Stimulated activated naive CD8-positive, alpha-beta T cell treated with anti-CD3 and anti-CD28 coated beads, Interleukin-15, amount 100 ng/mL, for 72 hours (primary cell): ENCODE data around the gene NR3C1.

Experiments used
- ATAC-seq: fragments of 150-1000 bp; cut with Tn5 transposase; 2 replicates; pipeline ENCODE4 v1.10.0; 2021; ENCODE audit warnings: mild to moderate bottlenecking, moderate library complexity
- DNase-seq, 2 donors: peaks; one replicate each; pipeline ENCODE4 v3.0.0; 2021 to 2022
- H3K27ac Mint-ChIP-seq, 2 donors: one replicate each; pipeline ENCODE4 v1.8.0; 2022; ENCODE audit warnings: mild to moderate bottlenecking in 2 of 2, mixed read lengths in 2 of 2, moderate library complexity in 2 of 2
- H3K27me3 Mint-ChIP-seq: one replicate; pipeline ENCODE4 v1.8.0; 2022; ENCODE audit warnings: mixed read lengths
- H3K4me1 Mint-ChIP-seq: one replicate; pipeline ENCODE4 v1.8.0; 2022; ENCODE audit warnings: mild to moderate bottlenecking, mixed read lengths
- H3K4me3 Mint-ChIP-seq, 2 donors: one replicate each; pipeline ENCODE4 v1.8.0; 2022; ENCODE audit warnings: mild to moderate bottlenecking in 2 of 2, mixed read lengths in 2 of 2, moderate library complexity in 1 of 2
- H3K9me3 Mint-ChIP-seq, 2 donors: one replicate each; pipeline ENCODE4 v1.8.0; 2022; ENCODE audit warnings: mixed read lengths in 2 of 2

NR3C1 gene

GRCh38 chr5:143403593-143404415 lies at the start of gene NR3C1:
TSS of gene NR3C1 (minus strand) at chr5:143403686. CDS start at chr5:143400839, 2,847 bp downstream.
- Mint-ChIP-seq H3K4me1 (peaks cover 32% of the 10 kb centered on the region), H3K27me3 (no peaks in the 10 kb centered on the region), H3K9me3 (peaks cover 0 to 10% of the 10 kb centered on the region in 2 donors), H3K4me3 (peak within 1 kb of the TSS; percentile 90 to 96), H3K27ac (peak within 1 kb of the TSS; percentile 99)
- peak; percentile 74 for ATAC-seq
- peak; percentile 91 for DNase-seq

GRCh38 chr5:143449772-143450171 lies 46.3 kb upstream of the NR3C1 start:
- no peak for ATAC-seq
- Mint-ChIP-seq H3K27ac (no peak overlapping the region), H3K9me3 (no peaks in the 10 kb centered on the region), H3K27me3 (no peaks in the 10 kb centered on the region), H3K4me3 (no peak overlapping the region), H3K4me1 (peaks cover 23% of the 10 kb centered on the region)
- no peak for DNase-seq

- Mint-ChIP-seq H3K4me3 (no peak overlapping the region), H3K4me1 (peaks cover 23% of the 10 kb centered on the region), H3K27ac (no peak overlapping the region), H3K9me3 (no peaks in the 10 kb centered on the region), H3K27me3 (no peaks in the 10 kb centered on the region)
- DNase-seq (peak in 1 of 2 donors; percentile 28), ATAC-seq (peak; percentile 75)
These were observed 45.0 kb upstream of the NR3C1 start for GRCh38 chr5:143448518-143448917.

DNA sequence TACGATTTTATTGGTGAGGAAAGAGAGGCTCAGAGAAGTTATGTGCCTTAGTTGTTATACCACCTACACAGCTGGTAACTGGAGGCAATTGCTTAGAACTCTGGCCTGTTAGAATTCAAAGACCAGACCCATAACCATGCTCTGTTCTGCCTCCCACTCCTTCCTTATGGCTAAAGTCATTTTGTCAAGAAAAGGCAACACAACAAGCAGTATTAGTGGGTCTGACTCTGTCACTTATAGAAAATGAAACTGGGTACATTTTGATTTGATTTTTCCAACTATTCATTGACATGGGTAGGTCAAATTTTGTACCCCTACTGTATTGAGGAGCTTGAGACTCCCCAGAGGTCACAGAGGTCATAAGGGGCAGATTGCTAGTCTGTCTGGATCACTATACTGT lies 44.5 kb upstream of the NR3C1 start:
- DNase-seq (no peak), ATAC-seq (peak; percentile 30)
- H3K4me1 Mint-ChIP-seq: peaks cover 23% of the 10 kb centered on the region
- no peak overlapping the region for H3K4me3 Mint-ChIP-seq
- no peak overlapping the region for H3K27ac Mint-ChIP-seq
- H3K27me3 Mint-ChIP-seq: no peaks in the 10 kb centered on the region
- H3K9me3 Mint-ChIP-seq: no peaks in the 10 kb centered on the region

GRCh38 chr5:143446535-143447226 lies 43.2 kb upstream of the NR3C1 start:
- DNase-seq (no peak), ATAC-seq (peak; percentile 86)
- H3K4me1 Mint-ChIP-seq: peaks cover 23% of the 10 kb centered on the region
- no peaks in the 10 kb centered on the region for H3K9me3 Mint-ChIP-seq
- H3K27me3 Mint-ChIP-seq: no peaks in the 10 kb centered on the region
- no peak overlapping the region for H3K27ac Mint-ChIP-seq
- H3K4me3 Mint-ChIP-seq: no peak overlapping the region

- Mint-ChIP-seq H3K4me1 (peaks cover 23% of the 10 kb centered on the region), H3K27me3 (no peaks in the 10 kb centered on the region), H3K27ac (no peak overlapping the region), H3K9me3 (no peaks in the 10 kb centered on the region), H3K4me3 (no peak overlapping the region)
- ATAC-seq (no peak), DNase-seq (no peak)
These were observed 42.3 kb upstream of the NR3C1 start for GRCh38 chr5:143445776-143446175.

DNA sequence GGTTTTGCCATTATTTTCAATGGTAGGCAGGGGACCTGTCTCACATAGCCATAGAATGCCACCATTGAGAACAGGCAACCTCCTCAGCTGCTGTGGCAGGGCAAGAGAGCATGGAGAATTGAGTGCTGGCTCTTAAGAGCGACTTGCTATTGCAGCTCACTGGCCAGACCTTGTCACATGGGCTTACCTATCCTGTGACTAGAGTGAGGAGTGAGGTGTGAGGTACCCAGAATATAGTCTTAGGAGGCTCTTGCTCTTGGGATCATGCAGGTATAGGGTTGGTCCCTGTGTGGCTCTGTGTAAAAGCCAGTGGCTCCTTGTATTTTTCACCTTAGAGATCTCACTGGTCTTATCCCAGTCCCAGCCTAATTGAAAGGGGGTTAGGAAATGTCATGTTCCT lies 39.8 kb upstream of the NR3C1 start:
- Mint-ChIP-seq H3K4me1 (peaks cover 19% of the 10 kb centered on the region), H3K27me3 (no peaks in the 10 kb centered on the region), H3K9me3 (no peaks in the 10 kb centered on the region), H3K27ac (no peak overlapping the region), H3K4me3 (no peak overlapping the region)
- DNase-seq (no peak), ATAC-seq (peak; percentile 51)

DNA sequence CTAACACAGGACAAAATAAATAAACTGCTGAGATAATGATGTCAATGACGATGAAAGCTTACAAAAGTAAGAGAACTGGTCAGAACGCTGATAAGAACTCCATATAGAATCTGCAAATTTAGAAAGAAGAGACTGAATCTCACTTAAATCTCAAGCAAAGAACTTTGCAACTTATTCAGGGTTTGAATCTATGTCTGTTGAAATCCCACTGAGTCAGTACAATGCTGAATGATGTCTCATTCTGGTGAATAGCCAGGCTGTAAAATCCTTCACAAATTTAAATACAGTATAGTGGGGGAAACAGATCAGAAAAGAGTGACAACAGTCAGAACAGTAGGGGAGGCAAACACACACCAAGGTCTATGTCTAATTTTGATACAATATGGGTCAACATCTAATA lies 38.9 kb upstream of the NR3C1 start:
- ATAC-seq (no peak), DNase-seq (no peak)
- no peaks in the 10 kb centered on the region for H3K9me3 Mint-ChIP-seq
- no peak overlapping the region for H3K4me3 Mint-ChIP-seq
- H3K27me3 Mint-ChIP-seq: no peaks in the 10 kb centered on the region
- peaks cover 20% of the 10 kb centered on the region for H3K4me1 Mint-ChIP-seq
- H3K27ac Mint-ChIP-seq: no peak overlapping the region

DNA sequence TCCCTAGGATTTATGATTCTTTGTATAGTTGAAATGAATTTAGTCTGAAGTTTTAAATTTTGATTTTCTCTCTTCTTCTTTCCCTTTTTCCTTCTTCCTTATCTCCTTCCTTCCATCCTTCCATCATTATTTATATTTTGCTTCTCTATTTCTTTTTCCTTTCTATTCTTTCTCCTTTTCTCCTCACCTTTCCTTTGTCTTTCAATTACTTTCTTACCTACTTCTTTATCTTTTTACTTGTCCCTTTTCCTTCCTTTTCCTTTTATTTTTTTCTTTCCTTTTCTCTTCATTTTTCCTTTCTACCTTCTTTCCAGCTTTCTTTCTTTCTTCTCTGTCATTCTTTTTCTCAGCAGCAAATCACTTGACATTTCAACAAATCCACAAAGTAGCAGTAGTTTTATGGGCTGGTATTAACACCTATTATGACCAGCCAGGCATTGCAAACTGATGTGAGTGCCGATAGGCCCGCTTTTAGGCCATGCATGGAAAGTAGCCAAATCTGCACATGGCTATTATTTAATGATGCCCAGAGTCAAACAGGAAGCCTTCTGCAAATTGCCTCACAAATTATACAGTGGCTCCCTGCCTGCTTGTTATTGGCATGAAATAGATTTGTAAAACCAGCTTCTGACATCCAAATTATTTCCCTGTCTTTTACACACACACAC lies 37.1 kb upstream of the NR3C1 start:
- no peak overlapping the region for H3K4me3 Mint-ChIP-seq
- H3K9me3 Mint-ChIP-seq: no peaks in the 10 kb centered on the region
- H3K4me1 Mint-ChIP-seq: peaks cover 23% of the 10 kb centered on the region
- H3K27ac Mint-ChIP-seq: no peak overlapping the region
- ATAC-seq (no peak), DNase-seq (no peak)
- H3K27me3 Mint-ChIP-seq: no peaks in the 10 kb centered on the region

GRCh38 chr5:143437666-143438273 lies 34.3 kb upstream of the NR3C1 start:
- H3K4me3 Mint-ChIP-seq: no peak overlapping the region
- peaks cover 49% of the 10 kb centered on the region for H3K4me1 Mint-ChIP-seq
- H3K27ac Mint-ChIP-seq: peak overlapping the region in 1 of 2 donors; percentile 8
- ATAC-seq (no peak), DNase-seq (no peak)
- no peaks in the 10 kb centered on the region for H3K9me3 Mint-ChIP-seq
- no peaks in the 10 kb centered on the region for H3K27me3 Mint-ChIP-seq

DNA sequence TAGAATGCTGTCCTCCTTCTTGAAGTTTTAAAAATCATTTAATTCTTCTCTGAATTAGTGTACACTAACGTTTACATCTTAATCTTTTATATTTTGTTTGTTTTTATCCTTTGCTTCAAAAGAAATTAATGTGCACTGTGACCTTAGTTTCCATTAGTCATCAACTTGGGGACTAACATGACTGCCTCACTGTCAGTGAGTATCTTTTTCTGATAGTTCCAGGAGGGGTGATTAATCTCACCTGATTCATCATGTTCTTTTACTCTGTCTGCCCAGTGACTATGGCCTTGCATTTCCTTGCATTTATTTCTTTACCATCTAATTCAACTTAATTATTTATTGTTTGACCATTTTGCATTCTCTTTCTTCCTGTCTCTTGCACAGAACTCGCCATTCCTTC lies 33.4 kb upstream of the NR3C1 start:
- ATAC-seq (peak; percentile 71), DNase-seq (no peak)
- peaks cover 58% of the 10 kb centered on the region for H3K4me1 Mint-ChIP-seq
- no peaks in the 10 kb centered on the region for H3K9me3 Mint-ChIP-seq
- no peak overlapping the region for H3K27ac Mint-ChIP-seq
- no peaks in the 10 kb centered on the region for H3K27me3 Mint-ChIP-seq
- peak overlapping the region; percentile 9 to 49 for H3K4me3 Mint-ChIP-seq

GRCh38 chr5:143435210-143435657 lies 31.7 kb upstream of the NR3C1 start:
- H3K9me3 Mint-ChIP-seq: no peaks in the 10 kb centered on the region
- peak overlapping the region; percentile 81 to 97 for H3K27ac Mint-ChIP-seq
- ATAC-seq: peak; percentile 84
- peak; percentile 30 to 48 for DNase-seq
- peak overlapping the region; percentile 94 for H3K4me3 Mint-ChIP-seq
- peaks cover 72% of the 10 kb centered on the region for H3K4me1 Mint-ChIP-seq
- H3K27me3 Mint-ChIP-seq: no peaks in the 10 kb centered on the region

DNA sequence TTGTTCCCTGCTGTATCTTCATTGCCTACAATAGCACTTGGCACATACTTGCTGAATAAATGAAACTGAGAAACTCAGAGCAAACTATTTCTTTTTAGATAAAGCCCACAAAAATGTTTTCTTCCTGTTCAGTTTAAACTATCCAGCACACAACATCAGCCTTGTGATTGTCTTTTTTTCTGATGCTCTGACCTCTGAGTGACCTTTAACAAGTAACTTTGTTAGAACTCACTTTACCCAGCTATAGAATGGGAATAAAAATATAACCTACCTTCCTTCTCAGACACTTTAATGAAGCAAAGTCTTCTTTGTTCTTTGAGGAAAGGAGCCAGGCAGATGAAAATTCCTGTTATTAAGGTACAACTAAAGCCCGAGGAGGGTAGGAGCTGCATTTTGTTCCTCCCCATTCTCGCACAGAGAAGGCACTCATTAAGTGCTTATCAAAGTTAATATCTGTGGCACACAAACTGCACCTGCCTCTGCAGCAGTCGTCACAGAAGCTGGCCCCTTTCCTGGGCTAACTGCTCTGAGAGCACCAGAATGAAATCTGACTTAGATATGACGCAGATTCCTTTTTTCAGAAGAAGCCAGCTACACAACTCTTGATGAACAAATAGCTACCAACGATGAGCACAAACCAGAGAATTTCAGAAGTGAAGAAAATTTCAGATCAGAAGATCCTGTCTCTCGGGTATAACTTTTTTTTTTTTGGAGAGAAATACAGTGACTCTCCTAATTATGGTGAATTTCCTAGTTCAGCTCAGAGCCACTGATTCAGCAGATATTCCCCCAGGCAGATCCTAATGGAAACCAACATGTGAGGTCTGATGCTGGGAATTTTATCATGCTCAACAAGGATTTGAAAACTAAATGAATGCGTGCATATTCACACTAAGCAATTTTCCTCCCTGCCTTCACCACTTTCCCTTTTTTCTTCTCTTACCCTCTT lies 31.0 kb upstream of the NR3C1 start:
- DNase-seq (peak; percentile 23 to 45), ATAC-seq (peak; percentile 77)
- Mint-ChIP-seq H3K4me3 (peak overlapping the region; percentile 94), H3K4me1 (peaks cover 72% of the 10 kb centered on the region), H3K9me3 (no peaks in the 10 kb centered on the region), H3K27ac (peak overlapping the region; percentile 81 to 97), H3K27me3 (no peaks in the 10 kb centered on the region)

DNA sequence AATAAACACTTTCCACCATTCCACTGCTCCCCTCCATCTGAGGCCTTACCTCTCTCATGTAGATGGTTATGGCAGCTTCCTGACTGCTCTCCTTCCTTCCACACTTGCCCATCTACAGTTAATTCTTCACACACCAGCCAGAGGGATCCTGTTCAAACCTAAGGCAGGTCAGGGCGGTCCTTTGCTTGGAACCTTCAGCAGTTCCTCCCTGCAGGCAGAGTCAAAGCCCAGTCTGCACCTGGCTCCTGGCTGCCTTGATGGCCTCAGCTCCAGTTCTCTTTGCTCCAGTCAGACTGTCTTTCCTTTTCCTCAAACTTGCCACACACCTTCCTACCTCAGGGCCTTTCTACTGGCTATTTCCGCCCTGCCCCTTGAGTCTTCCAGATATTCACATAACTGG lies 30.2 kb upstream of the NR3C1 start:
- Mint-ChIP-seq H3K27ac (peak overlapping the region in 1 of 2 donors; percentile 71), H3K4me3 (peak overlapping the region; percentile 94), H3K4me1 (peaks cover 74% of the 10 kb centered on the region), H3K27me3 (no peaks in the 10 kb centered on the region), H3K9me3 (no peaks in the 10 kb centered on the region)
- DNase-seq (no peak), ATAC-seq (no peak)
